Subcutaneous adipose tissue (tissue), 4 donors: Measurements from ENCODE around the gene TMEM217. TPM values are rescaled to one million over a fixed set of nuclear protein-coding genes. Genes with fewer than 3 reads are reported as not detected.

Source experiments
- total RNA-seq, 4 donors: library from RNA; depleted of rRNA; stranded (reverse); fragments of >200 nt; gene quantifications; one replicate each; pipeline ENCODE4 v1.1.0, GENCODE V29; 2016
- TF ChIP-seq, protein P1 (sequence below): fragments of 450-650 bp; IDR thresholded peaks from one replicate; pipeline ENCODE4 v1.5.1; 2016; ENCODE audit warnings: low read depth, mild to moderate bottlenecking, control low read depth, antibody characterized with exemption, moderate library complexity

Gene TMEM217
- total RNA-seq, 4 donors from 2014 or later, result 0.34 to 0.44 TPM; not detected in 2

DNA sequence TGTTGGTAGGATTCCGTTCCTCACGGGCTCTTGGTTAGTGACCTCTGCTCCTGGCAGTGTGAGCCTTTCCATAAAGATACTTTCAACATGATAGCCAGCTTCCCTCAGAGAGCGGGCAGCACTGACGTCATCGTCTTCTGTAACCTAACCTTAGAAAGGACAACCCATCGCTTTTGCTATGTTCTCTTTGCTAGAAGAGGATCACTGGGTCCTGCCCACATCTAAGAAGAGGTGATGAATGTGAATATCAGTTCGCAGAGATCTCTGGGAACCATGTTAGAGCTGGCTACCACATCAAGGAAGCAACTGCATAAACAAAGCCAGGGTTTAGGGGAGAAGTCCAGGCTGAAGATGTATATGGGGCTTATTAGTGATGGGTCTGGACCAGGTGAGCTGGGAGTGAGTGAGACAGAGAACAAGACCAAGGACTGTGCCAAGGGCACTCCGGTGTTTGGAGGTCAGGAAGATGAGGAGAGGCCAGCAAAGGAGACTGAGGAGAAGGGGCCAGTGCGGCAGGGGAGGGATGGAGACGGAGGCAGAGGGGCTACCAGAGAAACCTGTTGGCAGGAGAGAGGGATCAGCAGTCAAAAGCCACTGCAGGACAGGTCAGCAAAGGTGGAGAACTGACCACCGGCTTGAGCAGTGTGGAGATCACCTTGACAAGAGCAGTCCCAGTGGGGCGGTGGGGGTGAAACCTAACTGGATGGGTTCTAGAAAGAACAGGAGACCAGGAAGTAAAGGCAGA lies 48.3 kb downstream of the TMEM217 start:
- TF ChIP-seq, protein P1, sequence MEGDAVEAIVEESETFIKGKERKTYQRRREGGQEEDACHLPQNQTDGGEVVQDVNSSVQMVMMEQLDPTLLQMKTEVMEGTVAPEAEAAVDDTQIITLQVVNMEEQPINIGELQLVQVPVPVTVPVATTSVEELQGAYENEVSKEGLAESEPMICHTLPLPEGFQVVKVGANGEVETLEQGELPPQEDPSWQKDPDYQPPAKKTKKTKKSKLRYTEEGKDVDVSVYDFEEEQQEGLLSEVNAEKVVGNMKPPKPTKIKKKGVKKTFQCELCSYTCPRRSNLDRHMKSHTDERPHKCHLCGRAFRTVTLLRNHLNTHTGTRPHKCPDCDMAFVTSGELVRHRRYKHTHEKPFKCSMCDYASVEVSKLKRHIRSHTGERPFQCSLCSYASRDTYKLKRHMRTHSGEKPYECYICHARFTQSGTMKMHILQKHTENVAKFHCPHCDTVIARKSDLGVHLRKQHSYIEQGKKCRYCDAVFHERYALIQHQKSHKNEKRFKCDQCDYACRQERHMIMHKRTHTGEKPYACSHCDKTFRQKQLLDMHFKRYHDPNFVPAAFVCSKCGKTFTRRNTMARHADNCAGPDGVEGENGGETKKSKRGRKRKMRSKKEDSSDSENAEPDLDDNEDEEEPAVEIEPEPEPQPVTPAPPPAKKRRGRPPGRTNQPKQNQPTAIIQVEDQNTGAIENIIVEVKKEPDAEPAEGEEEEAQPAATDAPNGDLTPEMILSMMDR, result no peak

DNA sequence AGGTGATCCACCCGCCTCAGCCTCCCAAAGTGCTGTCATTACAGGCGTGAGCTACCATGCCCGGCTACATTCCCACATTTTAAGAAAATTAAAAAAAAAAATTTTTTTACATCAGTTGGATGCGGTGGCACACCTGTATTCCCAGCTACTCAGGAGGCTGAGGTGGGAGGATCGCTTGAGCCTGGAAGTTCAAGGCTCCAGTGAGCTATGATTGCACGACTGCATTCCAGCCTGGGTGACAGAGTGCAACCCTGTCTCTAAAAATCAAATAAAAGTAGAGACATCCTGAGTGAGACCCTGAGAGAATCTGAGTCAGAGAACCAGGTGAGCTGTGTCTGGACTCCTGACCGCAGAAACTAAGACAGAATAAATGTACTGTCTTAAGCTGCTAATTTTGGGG lies 49.2 kb downstream of the TMEM217 start:
- TF ChIP-seq, protein P1, result no peak

DNA sequence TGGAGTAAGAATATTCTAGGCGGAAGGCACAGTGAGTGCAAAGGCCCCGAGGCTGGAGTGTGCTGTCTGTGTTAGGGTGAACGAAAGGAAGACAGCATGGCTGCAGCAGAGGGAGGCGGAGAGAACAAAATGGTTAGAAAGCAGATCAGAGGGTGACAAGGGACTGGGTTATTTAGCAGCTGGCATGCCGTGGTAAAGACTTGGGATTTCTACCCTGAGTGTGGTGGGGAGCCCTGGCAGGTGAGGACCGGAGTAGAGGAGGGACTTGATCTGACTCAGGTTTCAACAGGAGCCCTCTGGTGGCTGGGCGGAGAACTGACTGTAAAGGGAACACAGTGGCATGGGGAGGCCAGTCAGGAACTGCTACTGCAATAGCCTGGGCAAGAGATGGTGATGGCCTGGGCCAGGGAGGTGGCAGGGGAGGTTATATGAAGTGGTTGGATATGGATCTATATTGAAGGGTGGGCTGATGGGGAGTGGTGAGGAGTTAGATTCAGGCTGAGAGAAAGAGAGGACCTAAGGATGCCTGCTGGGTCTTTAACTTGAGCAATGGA lies 50.0 kb downstream of the TMEM217 start:
- TF ChIP-seq, protein P1, result no peak

DNA sequence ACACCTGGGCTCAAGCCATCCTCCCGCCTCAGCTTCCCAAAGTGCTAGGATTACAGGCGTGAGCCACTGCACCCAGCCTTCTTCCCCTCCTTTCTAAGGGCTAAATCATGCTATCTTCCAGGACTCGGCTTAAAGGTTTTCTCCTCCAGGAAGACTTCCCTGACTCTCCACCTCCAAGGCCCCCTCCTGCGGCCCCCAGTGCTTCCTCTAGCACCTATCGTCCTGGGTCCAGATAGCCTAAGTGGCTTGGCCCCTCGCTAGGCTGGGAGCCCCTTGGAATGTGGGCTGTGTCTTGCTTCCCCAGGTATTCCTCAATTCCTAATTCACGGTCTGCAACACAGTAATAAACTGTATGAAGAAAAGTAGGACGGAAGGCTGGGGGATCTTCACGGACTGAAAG lies 51.3 kb downstream of the TMEM217 start:
- TF ChIP-seq, protein P1, result no peak

DNA sequence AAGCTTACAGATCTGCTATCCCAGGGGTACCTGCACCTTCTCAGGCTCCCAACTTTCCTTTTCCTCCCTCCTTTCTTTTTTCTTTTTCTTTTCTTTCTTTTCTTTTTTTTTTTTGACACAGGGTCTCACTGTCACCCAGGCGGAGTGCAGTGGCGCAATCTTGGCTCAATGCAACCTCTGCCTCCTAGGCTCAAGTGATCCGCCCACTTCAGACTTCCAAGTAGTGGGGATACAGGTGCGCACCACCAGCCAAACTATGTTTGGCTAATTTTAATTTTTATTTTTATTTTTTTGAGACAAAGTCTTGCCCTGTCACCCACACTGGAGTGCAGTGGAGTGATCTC lies 52.0 kb downstream of the TMEM217 start:
- TF ChIP-seq, protein P1, result no peak

DNA sequence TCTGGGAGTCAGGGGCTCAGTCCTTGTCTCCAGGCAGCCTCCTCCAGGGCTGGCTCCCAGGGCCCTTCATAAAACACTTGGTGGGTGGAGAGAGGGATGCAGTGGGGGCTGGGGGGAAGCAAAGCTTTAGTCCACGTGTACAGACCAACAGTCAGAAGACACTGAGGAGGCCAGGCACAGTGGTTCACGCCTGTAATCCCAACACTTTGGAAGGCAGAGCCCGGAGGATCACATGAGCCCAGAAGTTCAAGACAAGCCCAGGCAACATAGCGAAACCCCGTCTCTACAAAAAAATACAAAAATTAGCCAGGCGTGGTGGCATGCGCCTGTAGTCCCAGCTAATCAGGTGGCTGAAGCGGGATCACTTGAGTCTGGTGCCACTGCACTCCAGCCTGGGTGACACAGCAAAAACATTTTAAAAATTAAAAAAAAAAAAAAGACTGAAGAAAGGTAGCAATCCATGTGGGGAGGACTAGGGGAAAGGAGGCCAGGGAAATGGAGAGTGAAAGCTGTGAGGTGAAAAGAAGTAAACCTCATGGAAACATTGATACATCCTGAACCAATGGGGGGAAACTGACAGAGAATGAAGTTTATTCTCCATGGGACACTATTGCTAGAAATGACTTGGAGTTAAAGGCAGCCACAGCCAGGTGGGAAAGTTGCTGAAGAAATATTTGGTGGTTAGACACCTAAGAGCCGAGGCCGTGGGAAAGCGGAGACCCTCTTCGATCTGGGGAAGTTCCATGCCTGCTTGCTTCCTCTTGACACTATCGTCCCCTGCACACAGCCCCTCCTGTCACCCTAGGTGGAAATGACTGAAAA lies 52.6 kb downstream of the TMEM217 start:
- TF ChIP-seq, protein P1, result no peak
